ENCODE results near the gene RYR2. TPM values are rescaled to one million over a fixed set of nuclear protein-coding genes. Genes with fewer than 3 reads are reported as not detected.

RYR2 gene
- total and polyA plus RNA-seq, 8 donors = 1.6 to 6.9 (median 4.4) TPM

- Histone ChIP-seq H3K4me3 (no peak overlapping the region), H3K27me3 (no peaks in the 10 kb centered on the region), H3K9me3 (no peaks in the 10 kb centered on the region), H3K27ac (no peak overlapping the region), H3K36me3 (no peaks in the 10 kb centered on the region), H3K4me1 (no peaks in the 10 kb centered on the region)
- no peak for DNase-seq
- FAIRE-seq = no peak
- no peak for ATAC-seq
- WGBS, 2 donors = 79 to 80% methylated on average over 5 of the region's 5 CpGs
- TF ChIP-seq CTCF (IDR thresholded peaks at IDR 0.05) = no peak
- intact Hi-C loops (cut with DNase I) = no loop called here
These were observed 345.1 kb downstream of the RYR2 start for GRCh38 chr1:237387144-237387505.

GRCh38 chr1:237390823-237391222 is 348.8 kb downstream of the RYR2 start:
- intact Hi-C loops (cut with DNase I) = no loop called here
- FAIRE-seq (no peak), DNase-seq (no peak), ATAC-seq (no peak)
- Histone ChIP-seq H3K4me1 (no peaks in the 10 kb centered on the region), H3K9me3 (no peaks in the 10 kb centered on the region), H3K27ac (no peak overlapping the region), H3K36me3 (no peaks in the 10 kb centered on the region), H3K27me3 (no peaks in the 10 kb centered on the region), H3K4me3 (no peak overlapping the region)
- WGBS, 2 donors = 13 to 14% methylated on average over 3 of the region's 3 CpGs
- TF ChIP-seq CTCF (IDR thresholded peaks at IDR 0.05) = no peak

- H3K4me1 ChIP-seq = no peaks in the 10 kb centered on the region
- no peak for FAIRE-seq
- DNase-seq = no peak
- H3K27me3 ChIP-seq = no peaks in the 10 kb centered on the region
- no peak overlapping the region for H3K4me3 ChIP-seq
- no peak for TF ChIP-seq CTCF (IDR thresholded peaks at IDR 0.05)
- H3K27ac ChIP-seq = no peak overlapping the region
- ATAC-seq = no peak
- intact Hi-C loops (cut with DNase I) = no loop called here
- 46 to 57% methylated on average over 3 of the region's 3 CpGs for WGBS, 2 donors
- H3K36me3 ChIP-seq = no peaks in the 10 kb centered on the region
- H3K9me3 ChIP-seq = no peaks in the 10 kb centered on the region
These were observed 351.6 kb downstream of the RYR2 start for GRCh38 chr1:237393632-237394031.

GRCh38 chr1:237394281-237394680 is 352.3 kb downstream of the RYR2 start:
- no peaks in the 10 kb centered on the region for H3K9me3 ChIP-seq
- no peak overlapping the region for H3K27ac ChIP-seq
- intact Hi-C loops (cut with DNase I) = no loop called here
- TF ChIP-seq CTCF (IDR thresholded peaks at IDR 0.05) = no peak
- FAIRE-seq (no peak), DNase-seq (no peak), ATAC-seq (no peak)
- H3K27me3 ChIP-seq = no peaks in the 10 kb centered on the region
- 64 to 78% methylated on average over 2 of the region's 2 CpGs for WGBS, 2 donors
- no peaks in the 10 kb centered on the region for H3K36me3 ChIP-seq
- no peak overlapping the region for H3K4me3 ChIP-seq
- H3K4me1 ChIP-seq = no peaks in the 10 kb centered on the region

GRCh38 chr1:237396426-237396825 is 354.4 kb downstream of the RYR2 start:
- DNase-seq (no peak), FAIRE-seq (no peak), ATAC-seq (no peak)
- TF ChIP-seq CTCF (IDR thresholded peaks at IDR 0.05) = no peak
- Histone ChIP-seq H3K27ac (no peak overlapping the region), H3K36me3 (no peaks in the 10 kb centered on the region), H3K9me3 (no peaks in the 10 kb centered on the region), H3K27me3 (no peaks in the 10 kb centered on the region), H3K4me1 (no peaks in the 10 kb centered on the region), H3K4me3 (no peak overlapping the region)
- intact Hi-C loops (cut with DNase I) = no loop called here
- 14 to 29% methylated on average over 1 of the region's 1 CpG for WGBS, 2 donors

Data from pancreas (tissue), 10 donors.